ENCODE results near the gene NOL12. TPM values are rescaled to one million over a fixed set of nuclear protein-coding genes. Genes with fewer than 3 reads are reported as not detected.

Gene NOL12
- total RNA-seq, 1 experiment from 2014 or later = 30.4 TPM

DNA sequence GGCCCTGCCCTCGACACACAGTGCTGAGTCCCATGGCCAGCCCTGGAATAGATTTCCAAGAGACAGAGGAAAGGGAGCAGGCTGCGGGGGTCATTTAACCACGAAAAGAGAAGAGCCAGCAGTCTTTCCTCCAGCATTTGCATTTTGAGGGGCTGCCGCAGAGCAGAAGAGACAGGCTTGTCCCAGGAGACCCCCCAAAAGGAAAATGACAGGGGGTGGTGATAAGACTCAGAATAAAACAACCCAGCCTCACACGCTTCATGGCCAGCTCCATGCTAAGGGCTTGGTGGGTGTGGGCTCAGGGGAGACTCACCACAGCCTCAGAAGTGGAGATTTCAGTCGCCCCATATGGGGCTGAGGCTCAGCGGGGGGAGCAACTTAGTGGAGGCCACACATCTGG, 27.6 kb downstream of the NOL12 start:
- no peaks in the 10 kb centered on the region for H3K27me3 ChIP-seq (ENCODE audit: insufficient read depth, low read length)
- no peaks in the 10 kb centered on the region for H3K4me1 ChIP-seq (ENCODE audit: insufficient read depth, low read length)
- no peak overlapping the region for H4K8ac ChIP-seq (replicated peaks; ENCODE audit: insufficient read length, low read depth, low read length)
- no peak overlapping the region for H3K18ac ChIP-seq (ENCODE audit: insufficient read length, low read depth, low read length)
- no peak overlapping the region for H3K9ac ChIP-seq (ENCODE audit: extremely low read depth, insufficient read length, low read length)
- H3K9me3 Mint-ChIP-seq = no peaks in the 10 kb centered on the region
- H2BK12ac ChIP-seq (ENCODE audit: insufficient read length, low read depth, low read length) = no peak overlapping the region
- no peaks in the 10 kb centered on the region for H3K27me3 Mint-ChIP-seq (ENCODE audit: low read depth)
- no peak overlapping the region for H2BK20ac ChIP-seq (ENCODE audit: low read depth, low read length, poor library complexity, severe bottlenecking)
- H4K91ac ChIP-seq (ENCODE audit: insufficient read length, low read depth, low read length) = no peak overlapping the region
- no peak overlapping the region for H2BK15ac ChIP-seq (ENCODE audit: low read depth, low read length)
- H3K27ac ChIP-seq (ENCODE audit: insufficient read length, low read depth, low read length) = no peak overlapping the region
- peaks cover 32 to 64% (median 62%) of the 10 kb centered on the region in 3 experiments for H3K36me3 Mint-ChIP-seq (ENCODE audit: insufficient read depth in 1 of 3, low read depth in 3 of 3)
- no peaks in the 10 kb centered on the region for H4K20me1 ChIP-seq (ENCODE audit: control insufficient read depth, insufficient read depth, insufficient read length)
- no peak overlapping the region for H3K4me3 Mint-ChIP-seq
- no peak overlapping the region for H3K23ac ChIP-seq (ENCODE audit: insufficient read length, low read depth, low read length)
- H3K79me2 ChIP-seq (ENCODE audit: insufficient read depth, low read length) = no peaks in the 10 kb centered on the region
- peaks cover 0 to 8% of the 10 kb centered on the region in 2 experiments; a peak in 2 of 4 replicates for H3K4me1 Mint-ChIP-seq
- no peak overlapping the region for H3K14ac ChIP-seq (ENCODE audit: insufficient read depth, low read length)
- no peak overlapping the region for H3K4ac ChIP-seq (ENCODE audit: low read depth, low read length)
- no peak overlapping the region for H2BK120ac ChIP-seq (ENCODE audit: low read depth, low read length, poor library complexity, severe bottlenecking)
- WGBS (ENCODE audit: extremely low coverage, insufficient read length, low lambda C conversion rate) = no CpG with 5 or more reads among the region's 7 CpGs
- H3K4me2 ChIP-seq (ENCODE audit: insufficient read depth, insufficient read length, low read length) = no peak overlapping the region
- H2AK5ac ChIP-seq (ENCODE audit: insufficient read length, low read length) = no peak overlapping the region
- no peak overlapping the region for H3T11ph ChIP-seq (ENCODE audit: low read length)
- no peaks in the 10 kb centered on the region for H3K79me1 ChIP-seq (ENCODE audit: insufficient read depth, low read depth, low read length, poor library complexity, severe bottlenecking)
- no peaks in the 10 kb centered on the region for H3K23me2 ChIP-seq (ENCODE audit: insufficient read length, low read depth, low read length, poor library complexity, severe bottlenecking)
- TF ChIP-seq, protein P1, sequence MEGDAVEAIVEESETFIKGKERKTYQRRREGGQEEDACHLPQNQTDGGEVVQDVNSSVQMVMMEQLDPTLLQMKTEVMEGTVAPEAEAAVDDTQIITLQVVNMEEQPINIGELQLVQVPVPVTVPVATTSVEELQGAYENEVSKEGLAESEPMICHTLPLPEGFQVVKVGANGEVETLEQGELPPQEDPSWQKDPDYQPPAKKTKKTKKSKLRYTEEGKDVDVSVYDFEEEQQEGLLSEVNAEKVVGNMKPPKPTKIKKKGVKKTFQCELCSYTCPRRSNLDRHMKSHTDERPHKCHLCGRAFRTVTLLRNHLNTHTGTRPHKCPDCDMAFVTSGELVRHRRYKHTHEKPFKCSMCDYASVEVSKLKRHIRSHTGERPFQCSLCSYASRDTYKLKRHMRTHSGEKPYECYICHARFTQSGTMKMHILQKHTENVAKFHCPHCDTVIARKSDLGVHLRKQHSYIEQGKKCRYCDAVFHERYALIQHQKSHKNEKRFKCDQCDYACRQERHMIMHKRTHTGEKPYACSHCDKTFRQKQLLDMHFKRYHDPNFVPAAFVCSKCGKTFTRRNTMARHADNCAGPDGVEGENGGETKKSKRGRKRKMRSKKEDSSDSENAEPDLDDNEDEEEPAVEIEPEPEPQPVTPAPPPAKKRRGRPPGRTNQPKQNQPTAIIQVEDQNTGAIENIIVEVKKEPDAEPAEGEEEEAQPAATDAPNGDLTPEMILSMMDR (conservative IDR thresholded peaks at IDR 0.05) = no peak
- H2AFZ ChIP-seq (ENCODE audit: low read length) = no peak overlapping the region
- no peak for DNase-seq
- no peak overlapping the region for H4K5ac ChIP-seq (ENCODE audit: insufficient read length, low read depth, low read length)
- no peak overlapping the region for H3K27ac Mint-ChIP-seq
- no peak overlapping the region for H3K56ac ChIP-seq (ENCODE audit: insufficient read length, low read depth, low read length)
- H3K9me3 ChIP-seq (ENCODE audit: control insufficient read depth, low read depth, low read length) = no peaks in the 10 kb centered on the region
- no peak overlapping the region for H2BK5ac ChIP-seq (ENCODE audit: insufficient read length, low read length)

Data from H9 (cell line).